Measurements from ENCODE around the gene ARMH3. TPM values are rescaled to one million over a fixed set of nuclear protein-coding genes. Genes with fewer than 3 reads are reported as not detected.
"Not testable (repeated sequence)": the region's sequence is repeated elsewhere in the genome, so short reads cannot be mapped to it uniquely, and the experiment has no call there.

The ARMH3 gene
- total and polyA plus RNA-seq, 8 donors, result 7.5 to 15.8 (median 10.7) TPM

DNA sequence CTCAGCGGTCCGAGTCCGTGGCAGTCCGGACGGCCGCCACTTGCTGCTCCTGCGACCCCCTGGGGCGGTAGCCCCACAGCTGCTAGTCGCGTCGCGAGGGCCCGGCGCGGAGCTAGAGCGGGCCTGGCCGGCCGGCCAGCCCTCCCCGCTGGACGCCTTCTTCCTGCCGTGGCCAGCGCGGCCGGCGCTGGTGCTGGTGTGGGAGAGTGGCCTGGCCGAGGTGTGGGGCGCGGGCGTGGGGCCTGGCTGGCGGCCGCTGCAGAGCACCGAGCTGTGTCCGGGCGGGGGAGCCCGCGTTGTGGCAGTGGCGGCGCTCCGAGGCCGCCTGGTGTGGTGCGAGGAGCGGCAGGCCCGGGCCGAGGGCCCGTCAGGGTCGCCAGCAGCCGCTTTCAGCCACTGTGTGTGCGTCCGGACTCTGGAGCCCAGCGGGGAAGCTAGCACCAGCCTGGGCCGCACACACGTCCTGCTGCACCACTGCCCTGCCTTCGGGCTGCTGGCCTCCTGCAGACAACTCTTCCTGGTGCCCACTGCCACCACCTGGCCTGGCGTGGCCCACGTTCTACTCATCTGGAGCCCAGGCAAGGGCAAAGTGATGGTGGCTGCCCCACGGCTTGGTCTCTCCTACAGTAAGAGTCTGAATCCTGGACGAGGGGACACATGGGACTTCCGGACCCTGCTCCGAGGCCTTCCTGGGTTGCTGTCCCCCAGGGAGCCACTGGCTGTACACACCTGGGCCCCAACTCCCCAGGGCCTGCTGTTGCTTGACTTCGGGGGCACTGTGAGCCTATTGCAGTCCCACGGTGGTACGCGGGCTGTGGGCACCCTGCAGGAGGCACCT, 9.8 kb upstream of the ARMH3 start:
- H3K27me3 ChIP-seq, result no peaks in the 10 kb centered on the region
- TF ChIP-seq, protein P1, sequence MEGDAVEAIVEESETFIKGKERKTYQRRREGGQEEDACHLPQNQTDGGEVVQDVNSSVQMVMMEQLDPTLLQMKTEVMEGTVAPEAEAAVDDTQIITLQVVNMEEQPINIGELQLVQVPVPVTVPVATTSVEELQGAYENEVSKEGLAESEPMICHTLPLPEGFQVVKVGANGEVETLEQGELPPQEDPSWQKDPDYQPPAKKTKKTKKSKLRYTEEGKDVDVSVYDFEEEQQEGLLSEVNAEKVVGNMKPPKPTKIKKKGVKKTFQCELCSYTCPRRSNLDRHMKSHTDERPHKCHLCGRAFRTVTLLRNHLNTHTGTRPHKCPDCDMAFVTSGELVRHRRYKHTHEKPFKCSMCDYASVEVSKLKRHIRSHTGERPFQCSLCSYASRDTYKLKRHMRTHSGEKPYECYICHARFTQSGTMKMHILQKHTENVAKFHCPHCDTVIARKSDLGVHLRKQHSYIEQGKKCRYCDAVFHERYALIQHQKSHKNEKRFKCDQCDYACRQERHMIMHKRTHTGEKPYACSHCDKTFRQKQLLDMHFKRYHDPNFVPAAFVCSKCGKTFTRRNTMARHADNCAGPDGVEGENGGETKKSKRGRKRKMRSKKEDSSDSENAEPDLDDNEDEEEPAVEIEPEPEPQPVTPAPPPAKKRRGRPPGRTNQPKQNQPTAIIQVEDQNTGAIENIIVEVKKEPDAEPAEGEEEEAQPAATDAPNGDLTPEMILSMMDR (IDR thresholded peaks at IDR 0.05), result no peak
- H3K27ac ChIP-seq, result peak overlapping the region; percentile 90 to 95 (median 90)
- FAIRE-seq, result no peak
- intact Hi-C loops (cut with DNase I), result no loop called here
- H3K4me1 ChIP-seq, result peaks cover 7 to 18% (median 9%) of the 10 kb centered on the region in 3 donors
- ATAC-seq, result peak; percentile 38 to 64 (median 54)
- H3K9me3 ChIP-seq, result no peaks in the 10 kb centered on the region
- 3 to 7% methylated on average over 40 to 63 of the region's 63 CpGs for WGBS, 2 donors
- DNase-seq, result peak in 4 of 6 donors; percentile 53 to 85 (median 70)
- peak overlapping the region; percentile 96 to 99 (median 98) for H3K4me3 ChIP-seq
- H3K36me3 ChIP-seq, result no peaks in the 10 kb centered on the region

DNA sequence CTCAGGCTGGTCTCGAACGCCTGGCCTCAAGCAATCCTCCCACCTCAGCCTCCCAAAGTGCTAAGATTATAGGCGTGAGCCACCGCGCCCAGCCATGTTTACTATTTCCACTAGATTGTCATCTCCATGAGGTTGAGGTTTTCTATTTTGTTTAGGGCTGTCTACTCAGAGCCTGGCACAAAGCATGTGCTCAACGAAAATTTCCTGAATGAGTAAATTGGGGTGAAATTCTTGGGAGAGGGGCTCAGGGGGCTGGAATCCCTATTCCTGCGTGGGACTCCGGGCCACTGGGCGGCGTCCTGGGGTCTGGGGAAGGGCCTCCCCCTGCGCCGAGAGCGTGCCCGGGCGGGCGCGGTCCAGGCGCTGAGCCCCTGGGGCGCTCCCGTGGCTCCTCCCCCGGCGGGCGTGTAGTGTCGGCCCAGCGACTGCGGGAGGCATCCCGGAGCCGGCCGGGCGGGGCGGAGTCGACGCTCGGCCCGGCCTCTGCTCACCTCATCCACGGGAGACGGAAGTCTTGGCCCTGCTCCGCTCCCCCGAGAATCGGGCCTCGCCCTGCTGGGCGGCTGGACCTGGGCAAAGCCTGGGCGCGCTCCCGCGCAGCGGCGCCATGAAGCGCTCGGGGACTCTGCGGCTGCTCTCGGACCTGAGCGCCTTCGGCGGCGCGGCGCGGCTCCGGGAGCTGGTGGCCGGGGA, 9.0 kb upstream of the ARMH3 start, which contains the start of gene HPS6:
HPS6 (plus strand) TSS at position 482 of the 693 bp plus-strand sequence; CDS start at position 608, 126 bp downstream.
- 1 to 3% methylated on average over 48 to 61 of the region's 61 CpGs for WGBS, 2 donors
- intact Hi-C loops (cut with DNase I), result no loop called here

DNA sequence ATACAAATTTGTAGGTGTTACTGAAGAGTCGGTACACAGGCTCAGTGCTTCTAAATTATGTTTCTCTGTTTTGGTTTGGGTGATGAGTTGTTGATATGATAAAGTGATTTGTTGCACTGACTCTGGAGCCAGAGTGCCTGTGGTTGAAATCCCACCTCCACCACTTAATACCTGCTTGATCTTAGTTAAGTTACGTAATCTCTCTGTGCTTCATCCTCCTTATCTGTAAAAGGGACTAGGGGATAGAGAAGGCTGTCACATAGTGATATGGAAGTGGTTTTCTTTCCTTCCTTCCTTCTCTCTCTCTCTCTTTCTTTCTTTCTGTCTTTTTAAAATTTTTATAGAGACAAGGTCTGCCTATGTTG, 8.5 kb upstream of the ARMH3 start:
- H3K27ac ChIP-seq, result peak overlapping the region; percentile 90 to 95 (median 90)
- FAIRE-seq, result no peak
- intact Hi-C loops (cut with DNase I), result no loop called here
- H3K4me1 ChIP-seq, result peaks cover 7 to 18% (median 9%) of the 10 kb centered on the region in 3 donors
- TF ChIP-seq, protein P1 (IDR thresholded peaks at IDR 0.05), result no peak
- WGBS, 2 donors, result 58 to 65% methylated on average over 2 of the region's 2 CpGs
- H3K27me3 ChIP-seq, result no peaks in the 10 kb centered on the region
- no peak for ATAC-seq
- H3K4me3 ChIP-seq, result peak overlapping the region in 2 of 4 donors; percentile 96 to 99
- no peaks in the 10 kb centered on the region for H3K9me3 ChIP-seq
- DNase-seq, result no peak
- H3K36me3 ChIP-seq, result no peaks in the 10 kb centered on the region

More for the DNA sequence above, 9.0 kb upstream of the ARMH3 start, which contains the start of gene HPS6:
- TF ChIP-seq, protein P1 (IDR thresholded peaks at IDR 0.05), result no peak
- Histone ChIP-seq H3K27me3 (no peaks in the 10 kb centered on the region), H3K4me1 (peaks cover 7 to 18% (median 9%) of the 10 kb centered on the region in 3 donors), H3K36me3 (no peaks in the 10 kb centered on the region), H3K9me3 (no peaks in the 10 kb centered on the region), H3K27ac (peak within 1 kb of the TSS; percentile 90 to 95 (median 90)), H3K4me3 (peak within 1 kb of the TSS; percentile 96 to 99 (median 98))
- FAIRE-seq, result no peak
- peak; percentile 97 to 98 (median 97) for ATAC-seq
- DNase-seq, result peak; percentile 90 to 96 (median 92)

DNA sequence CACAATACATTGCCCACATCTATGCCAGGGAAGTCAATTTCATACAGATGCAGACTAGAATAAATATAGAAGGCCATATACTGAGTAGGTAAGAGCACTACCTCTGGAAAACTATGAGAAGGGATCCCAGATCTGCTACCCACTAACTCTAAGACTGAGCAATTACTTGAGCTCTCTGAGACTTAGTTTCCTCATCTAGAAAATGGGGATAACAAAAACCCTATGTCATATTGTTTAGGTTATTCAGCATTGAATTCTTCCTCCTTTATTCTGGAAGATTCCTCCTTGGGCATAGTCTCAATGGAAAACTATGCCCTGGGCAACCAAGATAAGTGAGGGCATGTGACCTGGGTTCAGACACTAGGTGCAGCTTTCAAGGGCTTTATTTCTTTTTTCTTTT, 4.0 kb upstream of the ARMH3 start:
- no peak for ATAC-seq
- Histone ChIP-seq H3K4me1 (peaks cover 0 to 2% (median 2%) of the 10 kb centered on the region in 3 donors), H3K27ac (no peak overlapping the region), H3K27me3 (no peaks in the 10 kb centered on the region), H3K36me3 (no peaks in the 10 kb centered on the region), H3K9me3 (no peaks in the 10 kb centered on the region), H3K4me3 (no peak overlapping the region)
- no peak for DNase-seq
- TF ChIP-seq, protein P1 (IDR thresholded peaks at IDR 0.05), result no peak
- FAIRE-seq, result no peak
- intact Hi-C loops (cut with DNase I), result no loop called here

DNA sequence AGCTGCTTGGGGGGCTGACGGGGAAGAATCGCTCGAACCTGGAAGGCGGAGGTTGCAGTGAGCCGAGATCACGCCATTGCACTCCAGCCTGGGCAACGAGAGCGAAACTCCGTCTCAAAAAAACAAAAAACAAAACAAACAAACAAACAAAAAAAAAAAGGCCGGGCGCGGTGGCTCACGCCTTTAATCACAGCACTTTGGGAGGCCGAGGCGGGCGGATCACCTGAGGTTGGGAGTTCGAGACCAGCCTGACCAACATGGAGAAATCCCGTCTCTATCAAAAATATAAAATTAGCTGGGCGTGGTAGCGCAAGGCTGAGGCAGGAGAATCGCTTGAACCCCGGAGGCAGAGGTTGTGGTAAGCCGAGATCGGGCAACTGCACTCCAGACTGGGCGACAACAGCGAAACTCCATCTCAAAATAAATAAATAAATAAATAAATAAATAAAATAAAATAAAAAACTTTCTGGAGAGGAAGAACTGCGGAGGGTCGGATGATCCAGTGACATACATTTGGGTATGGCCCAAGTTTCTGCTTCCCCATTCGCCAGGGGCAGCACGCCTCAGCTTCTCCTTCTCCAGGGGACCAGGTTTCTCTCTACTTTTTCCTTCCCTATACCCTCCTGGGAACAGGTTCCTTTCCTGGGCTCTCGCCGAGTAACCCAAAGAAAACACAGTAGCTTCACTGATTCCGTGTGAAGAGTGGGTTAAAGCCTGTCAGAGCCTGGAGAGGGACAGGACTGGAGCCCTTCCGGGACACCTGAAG, 909 bp downstream of the ARMH3 start:
- H3K27me3 ChIP-seq; FAIRE-seq; H3K36me3 ChIP-seq; H3K9me3 ChIP-seq; intact Hi-C loops (cut with DNase I): not testable (repeated sequence)
- H3K4me3 ChIP-seq, result peak overlapping the region; percentile 78 to 93 (median 84)
- ATAC-seq (peak in 2 of 4 donors; percentile 19 to 61), DNase-seq (peak in 1 of 6 donors; percentile 40)
- 59 to 61% methylated on average over 34 of the region's 34 CpGs for WGBS, 2 donors
- peaks cover 0 to 13% (median 7%) of the 10 kb centered on the region in 3 donors for H3K4me1 ChIP-seq
- H3K27ac ChIP-seq, result peak overlapping the region; percentile 82 to 92 (median 83)
